ENCODE results near the gene UPP1.
"Not testable (repeated sequence)": the region's sequence is repeated elsewhere in the genome, so short reads cannot be mapped to it uniquely, and the experiment has no call there.

The UPP1 gene

GRCh38 chr7:48112401-48113165 lies 23.5 kb downstream of the UPP1 start:
- DNase-seq: no peak
- peaks cover 11% of the 10 kb centered on the region for H3K4me1 Mint-ChIP-seq (ENCODE audit: low read depth)
- no peak overlapping the region for H3K4me3 Mint-ChIP-seq
- no peak overlapping the region for H3K27ac Mint-ChIP-seq
- no peaks in the 10 kb centered on the region for H3K9me3 Mint-ChIP-seq
- H3K36me3 Mint-ChIP-seq (ENCODE audit: low read depth): peaks cover 23% of the 10 kb centered on the region
- no peaks in the 10 kb centered on the region for H3K27me3 Mint-ChIP-seq

GRCh38 chr7:48113275-48113674 lies 24.2 kb downstream of the UPP1 start:
- Mint-ChIP-seq H3K27ac (no peak overlapping the region), H3K27me3 (no peaks in the 10 kb centered on the region), H3K9me3 (no peaks in the 10 kb centered on the region), H3K4me1 (ENCODE audit: low read depth) (peaks cover 11% of the 10 kb centered on the region), H3K4me3 (no peak overlapping the region), H3K36me3 (ENCODE audit: low read depth) (peaks cover 16% of the 10 kb centered on the region)
- DNase-seq: no peak

- no peak for DNase-seq
- Mint-ChIP-seq H3K4me3 (no peak overlapping the region), H3K27ac (no peak overlapping the region), H3K27me3 (no peaks in the 10 kb centered on the region), H3K4me1 (ENCODE audit: low read depth) (peaks cover 11% of the 10 kb centered on the region), H3K9me3 (no peaks in the 10 kb centered on the region), H3K36me3 (ENCODE audit: low read depth) (peaks cover 7% of the 10 kb centered on the region)
Measured at GRCh38 chr7:48114115-48114514, 25.1 kb downstream of the UPP1 start.

GRCh38 chr7:48114589-48114988 lies 25.5 kb downstream of the UPP1 start:
- no peak for DNase-seq
- H3K4me3 Mint-ChIP-seq: no peak overlapping the region
- peaks cover 11% of the 10 kb centered on the region for H3K4me1 Mint-ChIP-seq (ENCODE audit: low read depth)
- H3K9me3 Mint-ChIP-seq: no peaks in the 10 kb centered on the region
- H3K27me3 Mint-ChIP-seq: no peaks in the 10 kb centered on the region
- H3K36me3 Mint-ChIP-seq (ENCODE audit: low read depth): peaks cover 3% of the 10 kb centered on the region
- H3K27ac Mint-ChIP-seq: no peak overlapping the region

- Mint-ChIP-seq H3K27me3 (no peaks in the 10 kb centered on the region), H3K9me3 (no peaks in the 10 kb centered on the region), H3K4me1 (ENCODE audit: low read depth) (no peaks in the 10 kb centered on the region), H3K4me3 (no peak overlapping the region), H3K36me3 (ENCODE audit: low read depth) (no peaks in the 10 kb centered on the region), H3K27ac (no peak overlapping the region)
- DNase-seq: no peak
Measured at GRCh38 chr7:48116043-48116442, 27.0 kb downstream of the UPP1 start.

GRCh38 chr7:48118041-48118440 lies 29.0 kb downstream of the UPP1 start:
- H3K27ac Mint-ChIP-seq: no peak overlapping the region
- no peaks in the 10 kb centered on the region for H3K4me1 Mint-ChIP-seq (ENCODE audit: low read depth)
- H3K36me3 Mint-ChIP-seq (ENCODE audit: low read depth): no peaks in the 10 kb centered on the region
- no peaks in the 10 kb centered on the region for H3K9me3 Mint-ChIP-seq
- no peak for DNase-seq
- H3K4me3 Mint-ChIP-seq: no peak overlapping the region
- no peaks in the 10 kb centered on the region for H3K27me3 Mint-ChIP-seq

- not testable (repeated sequence) for H3K36me3 Mint-ChIP-seq (ENCODE audit: low read depth); H3K27me3 Mint-ChIP-seq; H3K27ac Mint-ChIP-seq; DNase-seq; H3K4me1 Mint-ChIP-seq (ENCODE audit: low read depth); H3K4me3 Mint-ChIP-seq; H3K9me3 Mint-ChIP-seq
Measured at GRCh38 chr7:48120536-48120935, 31.5 kb downstream of the UPP1 start.

GRCh38 chr7:48126037-48126436 lies 37.0 kb downstream of the UPP1 start:
- Mint-ChIP-seq H3K27ac (no peak overlapping the region), H3K4me3 (no peak overlapping the region), H3K27me3 (peaks cover 24% of the 10 kb centered on the region), H3K4me1 (ENCODE audit: low read depth) (peaks cover 10% of the 10 kb centered on the region), H3K9me3 (peaks cover 5% of the 10 kb centered on the region), H3K36me3 (ENCODE audit: low read depth) (no peaks in the 10 kb centered on the region)
- DNase-seq: no peak

- H3K36me3 Mint-ChIP-seq (ENCODE audit: low read depth): no peaks in the 10 kb centered on the region
- H3K9me3 Mint-ChIP-seq: peaks cover 5% of the 10 kb centered on the region
- no peak for DNase-seq
- H3K4me3 Mint-ChIP-seq: no peak overlapping the region
- peaks cover 12% of the 10 kb centered on the region for H3K4me1 Mint-ChIP-seq (ENCODE audit: low read depth)
- H3K27ac Mint-ChIP-seq: no peak overlapping the region
- peaks cover 34% of the 10 kb centered on the region for H3K27me3 Mint-ChIP-seq
Measured at GRCh38 chr7:48130658-48131108, 41.6 kb downstream of the UPP1 start.

GRCh38 chr7:48132792-48133191 lies 43.7 kb downstream of the UPP1 start:
- H3K4me3 Mint-ChIP-seq: no peak overlapping the region
- peaks cover 28% of the 10 kb centered on the region for H3K27me3 Mint-ChIP-seq
- H3K36me3 Mint-ChIP-seq (ENCODE audit: low read depth): no peaks in the 10 kb centered on the region
- H3K9me3 Mint-ChIP-seq: no peaks in the 10 kb centered on the region
- DNase-seq: no peak
- peaks cover 12% of the 10 kb centered on the region for H3K4me1 Mint-ChIP-seq (ENCODE audit: low read depth)
- H3K27ac Mint-ChIP-seq: no peak overlapping the region

GRCh38 chr7:48139459-48139858 lies 50.4 kb downstream of the UPP1 start:
- H3K4me3 Mint-ChIP-seq: no peak overlapping the region
- no peak for DNase-seq
- H3K36me3 Mint-ChIP-seq (ENCODE audit: low read depth): no peaks in the 10 kb centered on the region
- H3K27ac Mint-ChIP-seq: no peak overlapping the region
- H3K27me3 Mint-ChIP-seq: no peaks in the 10 kb centered on the region
- H3K4me1 Mint-ChIP-seq (ENCODE audit: low read depth): peaks cover 8% of the 10 kb centered on the region
- H3K9me3 Mint-ChIP-seq: no peaks in the 10 kb centered on the region

- H3K4me1 Mint-ChIP-seq (ENCODE audit: low read depth): peaks cover 8% of the 10 kb centered on the region
- H3K36me3 Mint-ChIP-seq (ENCODE audit: low read depth): no peaks in the 10 kb centered on the region
- DNase-seq: no peak
- H3K27me3 Mint-ChIP-seq: no peaks in the 10 kb centered on the region
- H3K9me3 Mint-ChIP-seq: no peaks in the 10 kb centered on the region
- H3K27ac Mint-ChIP-seq: no peak overlapping the region
- no peak overlapping the region for H3K4me3 Mint-ChIP-seq
Measured at GRCh38 chr7:48140001-48140681, 51.1 kb downstream of the UPP1 start.

- Mint-ChIP-seq H3K27ac (no peak overlapping the region), H3K27me3 (peaks cover 4% of the 10 kb centered on the region), H3K36me3 (ENCODE audit: low read depth) (no peaks in the 10 kb centered on the region), H3K4me3 (no peak overlapping the region), H3K4me1 (ENCODE audit: low read depth) (peaks cover 8% of the 10 kb centered on the region), H3K9me3 (no peaks in the 10 kb centered on the region)
- DNase-seq: no peak
Measured at GRCh38 chr7:48141521-48141920, 52.5 kb downstream of the UPP1 start.

- DNase-seq: no peak
- peaks cover 22% of the 10 kb centered on the region for H3K27me3 Mint-ChIP-seq
- no peaks in the 10 kb centered on the region for H3K36me3 Mint-ChIP-seq (ENCODE audit: low read depth)
- H3K27ac Mint-ChIP-seq: no peak overlapping the region
- H3K9me3 Mint-ChIP-seq: no peaks in the 10 kb centered on the region
- H3K4me1 Mint-ChIP-seq (ENCODE audit: low read depth): peaks cover 6% of the 10 kb centered on the region
- no peak overlapping the region for H3K4me3 Mint-ChIP-seq
Measured at GRCh38 chr7:48144291-48144768, 55.3 kb downstream of the UPP1 start.

GRCh38 chr7:48147078-48147591 lies 58.1 kb downstream of the UPP1 start:
- no peak for DNase-seq
- no peak overlapping the region for H3K27ac Mint-ChIP-seq
- no peaks in the 10 kb centered on the region for H3K4me1 Mint-ChIP-seq (ENCODE audit: low read depth)

More at GRCh38 chr7:48147078-48147591, 58.1 kb downstream of the UPP1 start:
- H3K36me3 Mint-ChIP-seq (ENCODE audit: low read depth): no peaks in the 10 kb centered on the region
- no peak overlapping the region for H3K4me3 Mint-ChIP-seq
- peaks cover 31% of the 10 kb centered on the region for H3K27me3 Mint-ChIP-seq
- no peaks in the 10 kb centered on the region for H3K9me3 Mint-ChIP-seq

All from activated T-cell treated with anti-CD3 and anti-CD28 coated beads, Interleukin-2, amount 50 U/mL, for 24 hours (primary cell).